Keratinocyte (primary cell): ENCODE results near the gene CTDSPL. TPM values are rescaled to one million over a fixed set of nuclear protein-coding genes. Genes with fewer than 3 reads are reported as not detected.

Source experiments
- DNase-seq: peaks from one replicate; pipeline ENCODE4 v3.0.0-alpha.2; 2011; ENCODE audit warnings: low read depth, missing footprints, low spot score
- FAIRE-seq: peaks from 2 replicates; lab custom pipeline; 2011; peaks lifted over from hg19 to GRCh38; lab: Jason Lieb, UNC
- H2AFZ ChIP-seq: 2 replicates; pipeline ENCODE4 v1.6.0; 2012; ENCODE audit warnings: low read length, control low read depth, inconsistent platforms; ENCODE audit not compliant: control insufficient read depth
- H3K27ac ChIP-seq: 2 replicates; pipeline ENCODE4 v1.5.1; 2011; ENCODE audit warnings: low read length; ENCODE audit not compliant: control insufficient read depth, insufficient read depth
- H3K27me3 ChIP-seq: 3 replicates; pipeline ENCODE4 v1.6.0; 2011; ENCODE audit warnings: low read length; ENCODE audit not compliant: control insufficient read depth, insufficient read depth; ENCODE audit errors: extremely low read depth
- H3K36me3 ChIP-seq, 2 experiments: 2 replicates in 1 of 2; 3 replicates in 1 of 2; pipeline ENCODE4 v1.5.1; 2011; ENCODE audit warnings: low read length in 2 of 2, mild to moderate bottlenecking in 1 of 2; ENCODE audit not compliant: control insufficient read depth in 2 of 2, insufficient read depth in 2 of 2; ENCODE audit errors: extremely low read depth in 1 of 2
- H3K4me1 ChIP-seq: 3 replicates; pipeline ENCODE4 v1.5.1; 2011; ENCODE audit warnings: low read length; ENCODE audit not compliant: control insufficient read depth, insufficient read depth; ENCODE audit errors: extremely low read depth
- H3K4me2 ChIP-seq: 3 replicates; pipeline ENCODE4 v1.6.0; 2011; ENCODE audit warnings: low read depth, low read length; ENCODE audit not compliant: control insufficient read depth, insufficient read depth; ENCODE audit errors: extremely low read depth
- H3K4me3 ChIP-seq, 3 experiments: fragments of 200-600 bp in 1 of 3; sonication (generic) in 1 of 3; 2 replicates in 2 of 3; 3 replicates in 1 of 3; pipeline ENCODE4 v1.5.1; 2011 to 2016; ENCODE audit warnings: low read length in 3 of 3, mild to moderate bottlenecking in 3 of 3, control low read depth in 2 of 3, inconsistent platforms in 1 of 3, low read depth in 1 of 3, mixed read lengths in 1 of 3, mixed run types in 1 of 3, moderate library complexity in 1 of 3; ENCODE audit not compliant: control insufficient read depth in 2 of 3, insufficient read depth in 2 of 3; ENCODE audit errors: extremely low read depth in 1 of 3
- H3K79me2 ChIP-seq: 2 replicates; pipeline ENCODE4 v1.6.0; 2012; ENCODE audit warnings: low read length; ENCODE audit not compliant: control insufficient read depth, insufficient read depth
- H3K9ac ChIP-seq: 3 replicates; pipeline ENCODE4 v1.6.0; 2011; ENCODE audit warnings: low read length; ENCODE audit not compliant: control insufficient read depth, insufficient read depth; ENCODE audit errors: extremely low read depth
- H3K9me1 ChIP-seq: 3 replicates; pipeline ENCODE4 v1.6.0; 2011; ENCODE audit warnings: low read length; ENCODE audit not compliant: control insufficient read depth, insufficient read depth; ENCODE audit errors: extremely low read depth
- H3K9me3 ChIP-seq: 2 replicates; pipeline ENCODE4 v1.5.1; 2012; ENCODE audit warnings: low read depth, low read length; ENCODE audit not compliant: control insufficient read depth
- H4K20me1 ChIP-seq: 3 replicates; pipeline ENCODE4 v1.6.0; 2011; ENCODE audit warnings: low read length; ENCODE audit not compliant: control insufficient read depth, insufficient read depth; ENCODE audit errors: extremely low read depth
- EZH2 ChIP-seq: IDR thresholded peaks from one replicate; pipeline ENCODE4 v1.6.1; 2012; ENCODE audit warnings: inconsistent platforms, mild to moderate bottlenecking, low read length, moderate library complexity
- dilution Hi-C: fragments of 300-500 bp; cut with MboI; formaldehyde crosslinking; loops from one replicate; pipeline ENCODE4 v1.7.0; 2020; ENCODE audit warnings: low sequenced_read_pairs; ENCODE audit not compliant: extremely low pct_ligation_motif_present
- polyA plus RNA-seq, 5 experiments: library from polyadenylated mRNA; depleted of rRNA in 3 of 5; stranded (reverse) in 3 of 5; stranded (forward) in 1 of 5; unstranded in 1 of 5; fragments of >200 nt; gene quantifications; 1 replicate in 1 of 5; 2 replicates in 3 of 5; 3 replicates in 1 of 5; pipeline versions ENCODE4 v1.2.1 to v1.2.3, GENCODE V29; 2011 to 2012; ENCODE audit warnings: missing spikeins in 2 of 5, low read depth in 1 of 5, low replicate concordance in 1 of 5
- TF ChIP-seq, protein P1 (sequence below), 3 experiments: IDR thresholded peaks in 1 of 3; conservative IDR thresholded peaks in 1 of 3; optimal IDR thresholded peaks in 1 of 3; 2 replicates in 2 of 3; 3 replicates in 1 of 3; pipeline versions ENCODE3 to v1.5.1; 2011; ENCODE audit warnings: low read length in 3 of 3, mild to moderate bottlenecking in 3 of 3, moderate library complexity in 2 of 3, control low read depth in 1 of 3, inconsistent platforms in 1 of 3; ENCODE audit not compliant: insufficient read depth in 2 of 3; ENCODE audit errors: extremely low read depth in 1 of 3

Gene CTDSPL
- polyA plus RNA-seq, 1 donor (not counting 4 experiments of a cell fraction or from before 2014, with no cell fraction given), result 83.2 TPM

- H3K9me1 ChIP-seq, result peaks cover 3% of the 10 kb centered on the region
- H3K4me3 ChIP-seq, result no peak overlapping the region
- H3K36me3 ChIP-seq, result no peaks in the 10 kb centered on the region
- no peak overlapping the region for H3K9ac ChIP-seq
- dilution Hi-C loops, result no loop called here
- no peak overlapping the region for H3K4me2 ChIP-seq
- no peak overlapping the region for H2AFZ ChIP-seq
- H4K20me1 ChIP-seq, result peaks cover 3% of the 10 kb centered on the region
- FAIRE-seq (no peak), DNase-seq (no peak)
- TF ChIP-seq, protein P1, sequence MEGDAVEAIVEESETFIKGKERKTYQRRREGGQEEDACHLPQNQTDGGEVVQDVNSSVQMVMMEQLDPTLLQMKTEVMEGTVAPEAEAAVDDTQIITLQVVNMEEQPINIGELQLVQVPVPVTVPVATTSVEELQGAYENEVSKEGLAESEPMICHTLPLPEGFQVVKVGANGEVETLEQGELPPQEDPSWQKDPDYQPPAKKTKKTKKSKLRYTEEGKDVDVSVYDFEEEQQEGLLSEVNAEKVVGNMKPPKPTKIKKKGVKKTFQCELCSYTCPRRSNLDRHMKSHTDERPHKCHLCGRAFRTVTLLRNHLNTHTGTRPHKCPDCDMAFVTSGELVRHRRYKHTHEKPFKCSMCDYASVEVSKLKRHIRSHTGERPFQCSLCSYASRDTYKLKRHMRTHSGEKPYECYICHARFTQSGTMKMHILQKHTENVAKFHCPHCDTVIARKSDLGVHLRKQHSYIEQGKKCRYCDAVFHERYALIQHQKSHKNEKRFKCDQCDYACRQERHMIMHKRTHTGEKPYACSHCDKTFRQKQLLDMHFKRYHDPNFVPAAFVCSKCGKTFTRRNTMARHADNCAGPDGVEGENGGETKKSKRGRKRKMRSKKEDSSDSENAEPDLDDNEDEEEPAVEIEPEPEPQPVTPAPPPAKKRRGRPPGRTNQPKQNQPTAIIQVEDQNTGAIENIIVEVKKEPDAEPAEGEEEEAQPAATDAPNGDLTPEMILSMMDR (optimal IDR thresholded peaks at IDR 0.05 in 1 of 3, IDR thresholded peaks at IDR 0.05 in 1 of 3, conservative IDR thresholded peaks at IDR 0.05 in 1 of 3; ENCODE audit: extremely low read depth in 1 of 3, insufficient read depth in 2 of 3, low read length in 3 of 3), result no peak
- no peak for TF ChIP-seq EZH2
- peaks cover 86% of the 10 kb centered on the region for H3K79me2 ChIP-seq
- no peaks in the 10 kb centered on the region for H3K27me3 ChIP-seq
- H3K9me3 ChIP-seq, result no peaks in the 10 kb centered on the region
- H3K4me1 ChIP-seq, result peaks cover 6% of the 10 kb centered on the region
- no peak overlapping the region for H3K27ac ChIP-seq
These were observed 26.7 kb downstream of the CTDSPL start for GRCh38 chr3:37888421-37888820.

GRCh38 chr3:37890522-37890921 lies 28.8 kb downstream of the CTDSPL start:
- H3K4me3 ChIP-seq, result no peak overlapping the region
- H3K9me3 ChIP-seq, result no peaks in the 10 kb centered on the region
- FAIRE-seq (no peak), DNase-seq (no peak)
- peaks cover 86% of the 10 kb centered on the region for H3K79me2 ChIP-seq
- H3K4me1 ChIP-seq, result peaks cover 6% of the 10 kb centered on the region
- H4K20me1 ChIP-seq, result peaks cover 6% of the 10 kb centered on the region
- H3K36me3 ChIP-seq, result no peaks in the 10 kb centered on the region
- no peak for TF ChIP-seq EZH2
- TF ChIP-seq, protein P1 (optimal IDR thresholded peaks at IDR 0.05 in 1 of 3, IDR thresholded peaks at IDR 0.05 in 1 of 3, conservative IDR thresholded peaks at IDR 0.05 in 1 of 3; ENCODE audit: extremely low read depth in 1 of 3, insufficient read depth in 2 of 3, low read length in 3 of 3), result no peak
- H3K9ac ChIP-seq, result no peak overlapping the region
- H3K4me2 ChIP-seq, result no peak overlapping the region
- H3K9me1 ChIP-seq, result peaks cover 6% of the 10 kb centered on the region
- dilution Hi-C loops, result no loop called here
- no peaks in the 10 kb centered on the region for H3K27me3 ChIP-seq
- no peak overlapping the region for H3K27ac ChIP-seq
- no peak overlapping the region for H2AFZ ChIP-seq
